ENCODE data around the gene THAP3.
A peak's percentile ranks its signal among the peaks of the same experiment; 100 is the strongest.
"Not testable (repeated sequence)": the region's sequence is repeated elsewhere in the genome, so short reads cannot be mapped to it uniquely, and the experiment has no call there.

The THAP3 gene

GRCh38 chr1:6635161-6635909, 10.7 kb downstream of the THAP3 start:
- DNase-seq (ENCODE audit: low read depth), result no peak

DNA sequence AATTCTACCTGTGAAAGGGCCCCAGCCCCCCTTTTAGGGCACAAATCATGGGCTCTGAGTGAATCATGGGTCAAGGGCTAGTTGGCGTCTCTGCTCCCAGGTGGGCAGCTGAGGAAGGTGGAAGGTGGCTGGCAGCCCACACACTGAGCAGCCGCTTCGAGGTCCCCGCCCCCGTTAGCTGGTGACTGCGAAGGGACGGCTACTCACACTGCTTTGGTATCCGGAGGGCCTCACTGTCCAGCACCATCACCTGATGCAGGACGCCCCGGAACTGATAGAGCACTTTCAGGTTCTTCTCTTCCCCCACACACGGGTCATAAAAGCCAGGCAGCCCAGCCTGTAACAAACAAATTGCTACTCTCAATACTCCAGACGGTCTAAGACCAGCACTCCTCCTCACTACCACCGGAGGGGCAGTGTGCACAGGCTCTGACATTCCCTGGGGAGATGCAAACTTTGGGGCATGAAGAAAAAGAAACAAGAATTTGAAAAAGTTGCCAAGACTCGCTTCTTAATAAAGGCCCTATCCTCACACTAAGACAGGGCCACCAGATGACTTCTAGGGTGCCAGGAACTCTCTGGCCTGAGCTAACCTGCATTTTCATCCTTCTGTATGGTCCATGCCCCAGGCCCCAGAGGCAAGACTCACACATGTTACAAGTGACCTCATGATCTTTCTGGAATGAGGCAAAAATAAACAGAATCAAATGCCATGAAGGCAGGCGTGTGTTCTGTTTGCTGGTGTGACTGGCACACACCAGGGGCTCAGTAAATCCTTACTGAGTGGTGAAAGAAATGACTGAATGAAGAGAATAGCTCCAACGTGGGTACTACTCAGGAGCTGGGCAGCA, 11.5 kb downstream of the THAP3 start:
- DNase-seq (ENCODE audit: low read depth), result no peak

DNA sequence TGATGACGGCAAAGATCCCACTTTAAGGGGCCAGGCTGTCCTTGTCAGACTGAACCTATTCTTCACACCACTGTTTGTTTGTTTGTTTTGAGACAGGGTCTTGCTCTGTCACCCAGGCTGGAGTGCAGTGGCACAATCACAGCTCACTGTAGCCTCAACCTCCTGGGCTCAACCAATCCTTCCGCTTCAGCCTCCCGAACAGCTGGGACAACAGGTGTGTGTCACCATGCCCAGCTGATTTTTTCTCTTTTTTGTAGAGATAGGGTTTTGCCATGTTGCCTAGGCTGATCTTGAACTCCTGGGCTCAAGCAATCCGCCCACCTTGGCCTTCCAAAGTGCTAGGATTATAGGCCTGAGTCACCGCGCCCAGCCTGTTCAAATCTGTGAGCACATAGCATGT, 12.1 kb downstream of the THAP3 start:
- DNase-seq (ENCODE audit: low read depth), result not testable (repeated sequence)

- DNase-seq (ENCODE audit: low read depth), result no peak
Measured at GRCh38 chr1:6637770-6638169, 13.1 kb downstream of the THAP3 start.

DNA sequence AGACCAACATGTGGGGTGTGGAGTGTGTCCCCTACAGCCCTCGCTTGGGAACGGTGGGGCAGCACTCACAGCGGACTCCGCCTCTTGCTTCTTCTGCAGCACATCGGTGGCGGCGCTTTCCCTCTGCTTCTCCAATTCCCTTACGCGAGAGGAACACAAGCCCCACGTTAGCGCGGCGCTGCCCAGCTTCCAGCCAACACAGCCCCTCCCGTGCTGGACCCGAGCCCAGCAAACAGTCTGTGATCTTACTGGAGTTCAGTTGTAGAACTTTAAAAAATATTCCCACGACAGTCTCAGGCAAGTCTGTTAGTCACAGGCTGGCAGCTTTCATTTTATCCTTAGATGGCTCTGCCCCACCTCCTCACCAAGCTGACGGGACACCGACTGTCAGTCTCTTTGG, 13.6 kb downstream of the THAP3 start:
- peak; percentile 48 for DNase-seq (ENCODE audit: low read depth)

DNA sequence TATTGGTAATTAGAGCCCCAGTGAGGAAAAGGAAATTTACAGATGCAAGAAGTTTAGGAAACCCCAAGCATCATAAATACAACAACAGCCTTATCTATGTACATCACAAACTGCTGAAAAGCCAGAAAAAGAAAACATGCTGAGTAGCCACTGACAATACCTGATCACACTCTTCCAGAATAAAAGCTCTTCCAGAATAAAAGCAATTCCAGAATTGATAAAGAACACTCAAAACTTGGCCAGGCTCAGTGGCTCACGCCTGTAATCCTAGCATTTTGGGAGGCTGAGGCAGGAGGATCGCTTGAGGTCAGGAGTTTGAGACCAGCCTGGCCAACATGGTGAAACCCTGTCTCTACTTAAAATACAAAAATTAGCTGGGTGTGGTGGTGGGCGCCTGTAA, 16.2 kb downstream of the THAP3 start:
- DNase-seq (ENCODE audit: low read depth), result not testable (repeated sequence)

- DNase-seq (ENCODE audit: low read depth), result no peak
Measured at GRCh38 chr1:6645018-6645417, 20.4 kb downstream of the THAP3 start.

- DNase-seq (ENCODE audit: low read depth), result peak; percentile 39
Measured at GRCh38 chr1:6646499-6647148, 22.0 kb downstream of the THAP3 start.

DNA sequence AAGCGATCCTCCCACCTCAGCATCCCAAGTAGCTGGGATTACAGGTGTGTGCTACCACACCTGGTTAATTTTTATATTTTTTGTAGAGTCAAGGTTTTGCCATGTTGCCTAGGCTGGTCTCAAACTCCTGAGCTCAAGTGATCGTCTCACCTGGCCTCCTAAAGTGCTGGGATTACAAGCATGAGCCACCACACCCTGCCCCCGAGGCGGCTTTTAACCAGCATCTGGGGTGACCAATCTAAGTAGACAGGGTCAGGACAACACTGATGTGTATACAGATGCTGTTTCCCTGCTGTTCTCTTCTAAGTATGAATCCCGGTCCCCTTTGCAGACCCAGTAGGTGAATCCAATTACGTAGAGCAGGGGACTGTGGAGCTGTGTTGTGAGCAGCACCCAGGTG, 23.9 kb downstream of the THAP3 start:
- no peak for DNase-seq (ENCODE audit: low read depth)

GRCh38 chr1:6651909-6652308, 27.2 kb downstream of the THAP3 start:
- no peak for DNase-seq (ENCODE audit: low read depth)

DNA sequence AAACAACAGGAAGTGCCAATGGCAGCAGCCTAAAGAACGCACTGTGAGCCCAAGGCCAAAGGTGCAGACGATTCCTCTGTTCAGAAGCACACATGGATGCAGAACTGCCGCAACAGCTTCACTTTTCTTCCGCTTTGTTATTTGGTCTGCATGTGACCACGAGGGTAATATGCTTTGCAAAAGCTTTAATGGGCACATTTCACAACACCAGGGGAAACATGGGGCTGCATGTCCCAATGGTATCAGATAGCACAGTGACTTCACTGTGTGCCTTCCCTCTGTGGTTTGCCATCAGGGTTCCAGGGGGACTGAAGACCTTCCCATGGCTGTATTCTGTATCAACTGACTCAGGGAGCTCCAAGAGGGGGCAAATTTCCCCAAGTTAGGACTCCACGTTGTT, 28.3 kb downstream of the THAP3 start:
- no peak for DNase-seq (ENCODE audit: low read depth)

DNA sequence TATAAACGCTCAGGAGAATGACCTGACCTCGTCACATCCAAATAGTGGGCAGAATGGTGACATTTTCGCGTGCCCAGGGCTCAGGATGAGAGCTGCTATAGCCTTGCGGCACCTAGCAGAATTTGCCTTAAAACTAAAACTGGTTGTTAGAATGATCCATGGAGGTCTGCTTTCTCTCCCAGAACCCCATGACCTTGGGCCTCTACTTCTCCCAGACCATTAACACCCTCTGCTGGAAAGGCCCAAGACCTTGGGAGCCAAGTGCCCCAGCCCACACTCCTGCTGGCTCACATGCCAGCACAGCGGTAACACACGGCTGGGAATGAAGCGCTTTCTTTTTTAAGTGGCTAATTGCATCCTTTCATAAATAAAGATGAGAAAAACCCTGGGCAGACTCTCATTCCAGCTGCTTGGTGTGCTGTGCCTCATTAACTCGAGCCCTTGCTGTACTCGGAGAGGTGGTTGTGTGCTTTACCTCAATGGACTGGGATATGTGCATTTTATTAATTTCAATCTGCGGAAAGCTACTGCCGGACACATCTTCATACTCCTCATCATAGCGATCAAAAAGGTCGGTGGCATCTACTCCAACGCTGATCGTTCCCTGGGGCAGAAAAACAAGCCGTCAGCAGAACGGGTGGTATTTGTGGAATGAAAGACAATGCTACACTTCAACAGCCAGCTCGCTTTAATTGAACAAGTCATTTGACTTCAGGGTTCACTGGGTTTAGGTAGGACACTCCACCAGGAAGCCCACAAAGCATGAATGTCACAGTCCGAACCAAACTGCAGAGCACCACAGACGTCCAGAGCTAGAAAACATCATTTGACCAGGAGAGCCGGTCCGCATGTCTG, 29.0 kb downstream of the THAP3 start:
- no peak for DNase-seq (ENCODE audit: low read depth)

DNA sequence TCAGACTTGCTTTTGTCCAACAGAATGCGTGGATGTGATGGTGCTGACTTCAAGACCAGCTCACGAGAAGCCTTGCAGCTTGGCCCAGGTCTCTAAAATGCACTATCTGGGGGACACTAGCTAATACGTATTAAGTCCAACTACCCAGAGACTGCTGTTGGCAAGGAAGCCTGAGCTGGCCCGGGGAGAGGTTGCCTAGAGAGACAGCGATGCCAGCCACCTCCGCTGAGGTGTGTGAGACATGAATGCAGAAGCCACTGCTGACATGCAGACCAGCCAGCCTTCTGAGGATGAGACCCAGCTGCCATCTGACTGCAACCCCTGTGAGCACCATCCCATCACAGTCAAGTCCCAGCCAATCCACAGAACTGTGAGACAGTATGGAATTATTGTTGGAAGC, 32.5 kb downstream of the THAP3 start:
- no peak for DNase-seq (ENCODE audit: low read depth)

- DNase-seq (ENCODE audit: low read depth), result no peak
Measured at GRCh38 chr1:6658359-6659060, 33.8 kb downstream of the THAP3 start.

- no peak for DNase-seq (ENCODE audit: low read depth)
Measured at GRCh38 chr1:6660415-6661049, 35.9 kb downstream of the THAP3 start.

DNA sequence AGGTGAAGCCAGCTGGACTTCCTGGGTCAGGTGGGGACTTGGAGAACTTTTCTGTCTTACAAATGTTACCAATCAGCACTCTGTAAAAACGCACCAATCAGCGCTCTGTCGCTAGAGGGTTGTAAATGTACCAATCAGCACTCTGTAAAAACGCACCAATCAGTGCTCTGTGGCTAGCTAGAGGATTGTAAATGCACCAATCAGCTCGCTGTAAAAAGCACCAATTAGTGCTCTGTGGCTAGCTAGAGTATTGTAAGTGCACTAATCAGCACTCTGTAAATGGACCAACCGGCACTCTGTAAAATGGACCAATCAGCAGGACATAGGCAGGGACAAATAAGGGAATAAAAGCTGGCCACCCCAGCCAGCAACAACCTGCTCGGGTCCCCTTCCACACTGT, 37.8 kb downstream of the THAP3 start:
- DNase-seq (ENCODE audit: low read depth), result not testable (repeated sequence)

GRCh38 chr1:6666696-6667095, 42.0 kb downstream of the THAP3 start:
- no peak for DNase-seq (ENCODE audit: low read depth)

- DNase-seq (ENCODE audit: low read depth), result no peak
Measured at GRCh38 chr1:6667139-6667538, 42.5 kb downstream of the THAP3 start.

DNA sequence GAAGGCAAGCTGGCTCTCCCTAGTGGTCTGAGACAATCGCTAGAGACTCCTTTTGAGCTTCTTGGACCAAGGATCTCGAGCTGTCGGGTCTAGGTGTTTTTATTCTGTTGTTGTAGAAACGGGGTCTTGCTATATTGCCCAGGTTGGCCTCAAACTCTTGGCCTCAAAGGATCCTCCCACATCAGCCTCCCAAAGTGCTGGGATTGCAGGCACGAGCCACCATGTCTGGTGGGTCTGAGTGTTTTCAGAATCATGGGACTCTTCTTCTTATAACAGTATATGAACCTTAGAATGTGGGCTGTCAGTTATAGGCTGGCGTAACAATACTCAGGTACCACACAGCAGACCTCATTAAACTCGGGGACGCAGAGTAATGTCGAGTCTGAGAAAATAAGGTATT, 43.8 kb downstream of the THAP3 start:
- no peak for DNase-seq (ENCODE audit: low read depth)

- no peak for DNase-seq (ENCODE audit: low read depth)
Measured at GRCh38 chr1:6672558-6672957, 47.9 kb downstream of the THAP3 start.
